Upper lobe of left lung (tissue), 6 donors: Measurements from ENCODE around the gene GPR18. TPM values are rescaled to one million over a fixed set of nuclear protein-coding genes. Genes with fewer than 3 reads are reported as not detected.

Source experiments
- ATAC-seq, 2 donors: fragments of 200-7000 bp; cut with Tn5 transposase; one replicate each; pipeline ENCODE4 v1.9.1; 2022; ENCODE audit warnings: mild to moderate bottlenecking in 2 of 2, moderate library complexity in 2 of 2; ENCODE audit not compliant: low FRiP score in 2 of 2
- DNase-seq, 2 donors: peaks; one replicate each; pipeline ENCODE4 v3.0.0-alpha.2; 2019 to 2020
- H3K27ac ChIP-seq, 4 donors: fragments of 200-600 bp; sonication (generic); one replicate each; pipeline ENCODE4 v1.5.1; 2016 to 2019
- H3K27me3 ChIP-seq, 4 donors: fragments of 200-600 bp; sonication (generic); one replicate each; pipeline ENCODE4 v1.5.1; 2017 to 2019
- H3K36me3 ChIP-seq, 4 donors: fragments of 200-600 bp; sonication (generic); one replicate each; pipeline ENCODE4 v1.5.1; 2016 to 2019
- H3K4me1 ChIP-seq, 4 donors: fragments of 200-600 bp; sonication (generic); one replicate each; pipeline ENCODE4 v1.5.1; 2018 to 2019
- H3K4me3 ChIP-seq, 4 donors: fragments of 200-600 bp; sonication (generic); one replicate each; pipeline ENCODE4 v1.5.1; 2017 to 2019; ENCODE audit warnings: mild to moderate bottlenecking in 2 of 4, moderate library complexity in 1 of 4
- H3K9me3 ChIP-seq, 4 donors: fragments of 200-600 bp; sonication (generic); one replicate each; pipeline ENCODE4 v1.5.1; 2018 to 2019
- EP300 ChIP-seq, 4 donors: sonication (generic); formaldehyde crosslinking; IDR thresholded peaks; one replicate each; pipeline ENCODE4 v1.5.1; 2017; ENCODE audit warnings: antibody characterized with exemption in 4 of 4, control low read depth in 2 of 4
- POLR2A ChIP-seq, 4 donors: fragments of 450-650 bp; IDR thresholded peaks; one replicate each; pipeline ENCODE4 v1.5.1; 2016 to 2017; ENCODE audit warnings: antibody characterized with exemption in 4 of 4, mild to moderate bottlenecking in 2 of 4
- POLR2AphosphoS5 ChIP-seq, 2 donors: sonication (generic); formaldehyde crosslinking; IDR thresholded peaks; one replicate each; pipeline ENCODE4 v1.5.1; 2017; ENCODE audit warnings: antibody characterized with exemption in 2 of 2
- WGBS, 2 donors: methylation state at CpG; one replicate each; pipeline ENCODE4 v1.1.5; 2017 to 2018; 5-methylcytosine and 5-hydroxymethylcytosine counted together
- small RNA-seq, 4 donors: library from RNA; depleted of rRNA; stranded (forward); fragments of <200 nt; gene quantifications; one replicate each; pipeline ENCODE3, GENCODE V24; 2016
- total RNA-seq, 6 donors: library from RNA; depleted of rRNA in 4 of 6; stranded (reverse); fragments of >200 nt in 4 of 6; gene quantifications; one replicate each; pipeline versions ENCODE4 v1.1.0 to v1.2.1, GENCODE V29; 2016 to 2021
- TF ChIP-seq, protein P1 (sequence below), 6 experiments: fragments of 450-650 bp in 4 of 6; fragments of 200-600 bp in 2 of 6; sonication (generic) in 2 of 6; IDR thresholded peaks; one replicate each; pipeline ENCODE4 v1.5.1; 2016 to 2019; ENCODE audit warnings: antibody characterized with exemption in 6 of 6
- donor health status: DM: no; HTN: no; CAD: no; lungs with moderate emphysema.
- donor health status: DM: no; HTN: yes; CAD: no; lungs with severe emphysema.

Gene GPR18
- total RNA-seq, 6 donors from 2014 or later: 0.52 to 0.94 TPM; not detected in 4

- DNase-seq: no peak
- Histone ChIP-seq H3K4me1 (peaks cover 6 to 28% (median 14%) of the 10 kb centered on the region in 4 donors), H3K36me3 (peaks cover 0 to 7% (median 0%) of the 10 kb centered on the region in 4 donors), H3K27ac (no peak overlapping the region), H3K9me3 (no peaks in the 10 kb centered on the region), H3K27me3 (no peaks in the 10 kb centered on the region), H3K4me3 (no peak overlapping the region)
- 93 to 97% methylated on average over 5 of the region's 5 CpGs for WGBS, 2 donors
- ATAC-seq: no peak
- TF ChIP-seq, protein P1, sequence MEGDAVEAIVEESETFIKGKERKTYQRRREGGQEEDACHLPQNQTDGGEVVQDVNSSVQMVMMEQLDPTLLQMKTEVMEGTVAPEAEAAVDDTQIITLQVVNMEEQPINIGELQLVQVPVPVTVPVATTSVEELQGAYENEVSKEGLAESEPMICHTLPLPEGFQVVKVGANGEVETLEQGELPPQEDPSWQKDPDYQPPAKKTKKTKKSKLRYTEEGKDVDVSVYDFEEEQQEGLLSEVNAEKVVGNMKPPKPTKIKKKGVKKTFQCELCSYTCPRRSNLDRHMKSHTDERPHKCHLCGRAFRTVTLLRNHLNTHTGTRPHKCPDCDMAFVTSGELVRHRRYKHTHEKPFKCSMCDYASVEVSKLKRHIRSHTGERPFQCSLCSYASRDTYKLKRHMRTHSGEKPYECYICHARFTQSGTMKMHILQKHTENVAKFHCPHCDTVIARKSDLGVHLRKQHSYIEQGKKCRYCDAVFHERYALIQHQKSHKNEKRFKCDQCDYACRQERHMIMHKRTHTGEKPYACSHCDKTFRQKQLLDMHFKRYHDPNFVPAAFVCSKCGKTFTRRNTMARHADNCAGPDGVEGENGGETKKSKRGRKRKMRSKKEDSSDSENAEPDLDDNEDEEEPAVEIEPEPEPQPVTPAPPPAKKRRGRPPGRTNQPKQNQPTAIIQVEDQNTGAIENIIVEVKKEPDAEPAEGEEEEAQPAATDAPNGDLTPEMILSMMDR (IDR thresholded peaks at IDR 0.05): no peak
- TF ChIP-seq EP300 (IDR thresholded peaks at IDR 0.05): no peak
- TF ChIP-seq POLR2AphosphoS5 (IDR thresholded peaks at IDR 0.05): no peak
- TF ChIP-seq POLR2A (IDR thresholded peaks at IDR 0.05): no peak
Observed at GRCh38 chr13:99206873-99207272, 51.3 kb downstream of the GPR18 start.

DNA sequence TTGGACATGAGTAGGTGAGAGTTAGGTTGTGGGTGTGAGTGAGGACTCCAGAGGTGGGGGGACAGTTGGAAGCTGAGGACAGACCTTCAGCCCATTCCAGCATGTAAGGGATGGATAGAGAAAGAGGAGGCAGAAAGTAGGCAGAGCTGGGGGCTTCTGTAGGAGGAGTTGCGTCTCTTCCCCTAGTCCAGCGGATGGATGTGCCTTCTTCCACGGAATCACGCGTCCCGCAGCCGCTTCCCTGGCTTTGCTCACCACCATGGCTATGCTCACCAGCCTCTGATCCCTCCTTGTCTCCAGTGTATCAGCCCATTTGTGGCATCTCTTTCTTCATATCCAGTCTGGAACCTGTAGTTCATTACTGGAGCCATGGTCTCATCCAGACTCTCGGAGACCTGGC lies 52.0 kb downstream of the GPR18 start:
- no peaks in the 10 kb centered on the region for H3K9me3 ChIP-seq
- DNase-seq (no peak), ATAC-seq (no peak)
- H3K4me3 ChIP-seq: no peak overlapping the region
- no peaks in the 10 kb centered on the region for H3K27me3 ChIP-seq
- TF ChIP-seq, protein P1 (IDR thresholded peaks at IDR 0.05): no peak
- TF ChIP-seq EP300 (IDR thresholded peaks at IDR 0.05): no peak
- H3K27ac ChIP-seq: no peak overlapping the region
- H3K36me3 ChIP-seq: peaks cover 0 to 7% (median 0%) of the 10 kb centered on the region in 4 donors
- H3K4me1 ChIP-seq: peaks cover 9 to 32% (median 15%) of the 10 kb centered on the region in 4 donors
- WGBS, 2 donors: 96 to 99% methylated on average over 8 of the region's 8 CpGs

GRCh38 chr13:99205621-99206220 lies 52.5 kb downstream of the GPR18 start:
- no peak overlapping the region for H3K4me3 ChIP-seq
- no peak for TF ChIP-seq POLR2A (IDR thresholded peaks at IDR 0.05)
- TF ChIP-seq, protein P1 (IDR thresholded peaks at IDR 0.05): no peak
- no peak for TF ChIP-seq POLR2AphosphoS5 (IDR thresholded peaks at IDR 0.05)
- no peak for TF ChIP-seq EP300 (IDR thresholded peaks at IDR 0.05)
- no peaks in the 10 kb centered on the region for H3K27me3 ChIP-seq
- DNase-seq (no peak), ATAC-seq (no peak)
- 87 to 90% methylated on average over 22 of the region's 22 CpGs for WGBS, 2 donors
- no peaks in the 10 kb centered on the region for H3K9me3 ChIP-seq
- peaks cover 0 to 7% (median 0%) of the 10 kb centered on the region in 4 donors for H3K36me3 ChIP-seq
- H3K27ac ChIP-seq: no peak overlapping the region
- H3K4me1 ChIP-seq: peaks cover 9 to 32% (median 15%) of the 10 kb centered on the region in 4 donors

Small RNAs within 50 kb of the gene (small RNA-seq; reads per million reads assigned to genes)
- gene RN7SKP9: 0.13 to 2.7 (median 0.46) reads per million in 4 donors

Other genes with a start within 250 kb of the GPR18 start
- gene UBAC2, start 57.5 kb downstream of the GPR18 start, total RNA-seq: 10 to 100 TPM; 29.3 to 55.5 (median 47.7) TPM
- 10 to 100 TPM in 3 of 6 donors, 1 to 10 TPM in 3; 2.6 to 13.5 (median 10.0) TPM for gene GPR183, start 49.0 kb upstream of the GPR18 start, total RNA-seq
- gene TM9SF2, start 243.1 kb upstream of the GPR18 start, total RNA-seq: 100 to 1,000 TPM in 4 of 6 donors, 10 to 100 TPM in 2; 34.7 to 142 (median 116) TPM